Measurements from ENCODE around the gene LRRC1.

Gene LRRC1

DNA sequence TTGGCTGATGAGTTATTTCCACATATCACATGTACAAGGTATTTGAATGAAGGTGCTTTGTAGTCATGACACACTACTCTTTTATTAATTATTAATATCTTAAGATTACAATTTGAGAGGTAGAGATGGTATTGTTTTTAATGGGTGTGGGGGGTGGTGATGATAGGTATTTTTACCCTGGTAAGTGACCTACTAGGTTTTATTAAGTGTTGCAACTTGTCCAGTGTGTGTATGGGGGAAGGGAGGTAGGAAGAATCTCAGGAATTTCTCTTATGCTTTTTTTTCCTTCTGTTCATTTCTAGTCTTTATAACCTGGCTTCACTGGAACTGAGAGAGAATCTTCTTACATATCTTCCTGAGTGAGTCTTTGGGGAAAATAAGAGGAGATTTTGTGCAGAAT, 101.4 kb downstream of the LRRC1 start:
- DNase-seq: no peak

DNA sequence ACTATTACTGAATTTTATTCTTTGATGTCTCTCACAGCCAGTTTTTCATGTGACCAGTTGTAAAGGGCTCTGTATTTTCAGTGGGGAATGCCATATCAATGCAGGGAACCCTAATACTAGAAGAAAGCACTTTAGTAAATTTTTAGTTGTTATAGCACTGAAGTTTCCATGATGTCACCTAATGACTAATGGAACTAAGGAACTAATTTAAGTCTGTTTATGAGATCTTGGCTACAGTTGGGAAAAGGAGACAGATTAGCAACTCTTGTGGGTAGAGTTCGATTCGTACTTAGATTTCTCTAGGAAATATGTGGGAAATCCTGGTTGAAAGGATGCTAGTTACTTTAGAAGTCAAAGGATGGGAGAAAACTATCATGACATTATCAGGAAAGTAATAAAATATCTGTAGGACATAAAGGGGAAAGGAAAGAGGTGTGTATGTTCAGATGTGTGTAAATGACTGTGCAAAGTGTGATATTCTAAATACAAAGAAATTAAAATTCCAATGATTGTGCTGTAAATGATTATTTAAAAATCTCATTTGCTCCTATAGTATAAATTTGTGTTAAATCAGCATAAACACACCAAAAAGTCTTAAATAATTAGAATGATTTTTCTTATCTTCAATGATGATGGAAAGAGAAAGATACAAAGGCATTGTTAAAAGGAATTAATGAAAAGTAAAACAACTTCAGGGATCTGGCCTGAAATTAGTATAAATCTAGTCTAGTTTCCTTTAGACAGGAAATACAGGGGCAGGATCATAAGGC, 103.4 kb downstream of the LRRC1 start:
- DNase-seq: no peak

DNA sequence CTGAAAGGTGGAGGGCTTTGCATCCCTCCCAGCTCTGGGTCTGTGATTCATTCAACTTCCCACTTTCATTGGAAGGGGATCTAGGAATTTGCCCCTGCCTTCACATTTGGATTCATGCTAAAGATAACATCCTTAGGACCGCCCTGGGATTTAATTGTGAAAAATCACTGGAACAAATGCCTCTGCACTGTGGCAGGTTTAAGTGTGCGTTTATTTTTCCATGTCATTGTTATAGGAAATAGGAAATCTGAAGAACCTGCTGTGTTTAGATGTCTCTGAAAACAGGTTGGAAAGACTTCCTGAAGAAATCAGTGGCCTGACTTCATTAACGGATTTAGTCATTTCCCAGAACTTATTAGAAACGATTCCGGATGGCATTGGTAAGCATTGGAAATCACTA, 104.7 kb downstream of the LRRC1 start:
- DNase-seq: no peak

DNA sequence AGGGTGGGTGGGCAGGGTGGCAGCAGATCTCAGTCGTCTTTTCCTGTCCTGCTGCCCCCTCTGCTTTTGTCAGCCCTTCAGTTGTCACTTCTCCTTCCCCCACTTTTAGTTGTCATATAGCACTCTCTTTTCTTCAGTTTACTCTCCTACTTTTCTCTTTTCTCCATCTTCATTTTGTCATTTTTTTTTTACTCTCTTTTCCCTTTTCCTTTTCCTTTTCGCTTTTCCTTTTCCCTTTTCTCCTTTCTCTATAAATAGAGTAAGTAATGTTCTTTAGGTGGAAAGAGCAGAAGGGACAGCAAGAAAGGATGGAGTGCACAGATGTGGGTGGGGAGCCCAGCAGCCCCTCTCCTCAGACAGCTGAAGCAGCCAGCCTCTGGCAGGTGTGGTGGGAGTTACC, 108.6 kb downstream of the LRRC1 start:
- no peak for DNase-seq

DNA sequence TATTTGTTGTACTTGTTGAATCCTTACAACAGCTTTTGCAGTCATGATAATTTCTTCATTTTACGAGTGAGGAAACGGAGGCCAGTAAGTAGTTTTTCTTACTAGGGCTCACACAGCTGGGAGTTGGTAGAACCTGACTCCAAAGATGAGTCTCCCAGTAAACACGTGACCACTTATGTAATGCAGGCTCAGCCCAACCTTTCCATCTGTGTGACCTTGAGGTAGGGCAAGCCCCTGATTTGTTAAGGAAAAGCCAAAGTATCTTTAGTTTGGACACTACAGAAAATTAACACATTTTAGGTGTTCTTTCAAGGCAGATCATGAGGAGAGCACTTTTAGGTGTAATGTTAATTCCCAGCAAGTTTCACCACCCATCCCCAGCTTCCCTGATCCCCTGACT, 111.3 kb downstream of the LRRC1 start:
- no peak for DNase-seq

DNA sequence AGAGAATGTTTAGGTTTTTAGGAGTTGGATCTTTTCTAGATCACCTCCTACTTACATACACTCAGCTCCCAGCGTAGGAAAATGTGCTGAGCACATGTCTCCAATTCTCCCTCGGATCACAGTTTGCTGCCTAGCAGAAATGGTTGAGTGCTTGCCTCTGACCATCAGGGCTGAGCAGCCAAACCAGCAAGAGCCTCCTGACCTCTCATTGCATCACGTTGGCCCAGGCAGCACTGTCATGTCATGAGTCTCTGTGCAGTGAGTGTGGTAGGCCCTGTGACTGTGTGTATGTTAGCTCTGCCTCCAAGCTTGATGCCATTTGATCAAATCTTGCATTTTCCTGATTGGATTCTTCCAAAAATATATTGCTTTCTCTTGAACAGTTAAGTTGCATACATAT, 112.0 kb downstream of the LRRC1 start:
- no peak for DNase-seq

DNA sequence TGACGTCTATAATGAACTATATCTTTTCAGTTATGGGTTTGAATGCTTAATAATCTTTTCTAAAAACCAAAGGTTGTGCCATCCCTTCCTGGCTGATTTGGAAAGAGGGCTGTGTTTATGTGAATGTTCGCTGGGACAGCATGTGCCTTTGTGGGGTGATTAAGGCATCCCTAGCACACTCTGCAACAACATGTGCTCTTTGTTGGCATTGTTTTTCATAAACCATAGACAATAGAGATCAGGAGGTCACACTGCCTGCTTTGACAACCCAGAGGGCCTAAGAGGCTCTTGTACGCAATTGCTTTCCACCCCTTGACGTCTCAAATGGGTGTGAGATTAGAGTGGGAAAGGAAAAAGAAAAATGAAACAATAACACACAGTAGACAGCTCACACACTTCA, 116.0 kb downstream of the LRRC1 start:
- no peak for DNase-seq

DNA sequence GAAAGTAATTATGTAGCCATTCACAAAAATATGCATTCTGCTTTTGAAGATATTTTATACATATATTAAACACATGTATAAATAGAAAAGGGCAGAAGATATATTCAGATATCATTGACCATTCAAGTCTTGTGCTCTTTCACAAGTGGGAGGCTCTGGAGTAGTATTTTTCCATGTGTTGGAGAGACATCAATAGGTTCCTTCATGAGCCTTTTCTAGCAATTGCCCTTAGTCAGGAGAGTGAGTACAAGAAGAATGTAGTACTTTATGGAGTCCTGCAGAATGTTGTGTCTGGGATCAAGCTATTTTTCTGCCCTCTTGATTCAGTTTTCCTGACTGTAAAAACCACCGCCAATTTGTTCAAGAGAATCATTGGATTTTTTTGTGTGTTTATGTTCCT, 117.9 kb downstream of the LRRC1 start:
- DNase-seq: no peak

DNA sequence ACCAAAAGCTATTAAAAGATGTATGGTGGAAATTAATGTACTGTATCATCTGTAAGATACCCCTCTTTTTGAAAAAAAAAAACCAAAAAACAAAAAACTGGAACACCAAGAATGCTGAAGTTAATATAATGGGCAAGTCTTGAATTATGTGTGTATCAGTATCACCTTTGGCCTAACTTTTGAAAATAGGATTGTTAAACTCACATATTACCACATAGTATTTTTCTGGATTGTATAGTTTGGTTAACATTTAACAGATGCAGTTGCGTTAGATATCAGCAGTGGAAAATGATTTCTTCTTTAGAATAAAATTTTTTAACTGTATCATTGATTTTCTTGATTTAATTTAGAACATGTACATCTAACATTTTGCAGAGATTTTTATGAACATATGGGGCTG, 118.5 kb downstream of the LRRC1 start:
- no peak for DNase-seq

DNA sequence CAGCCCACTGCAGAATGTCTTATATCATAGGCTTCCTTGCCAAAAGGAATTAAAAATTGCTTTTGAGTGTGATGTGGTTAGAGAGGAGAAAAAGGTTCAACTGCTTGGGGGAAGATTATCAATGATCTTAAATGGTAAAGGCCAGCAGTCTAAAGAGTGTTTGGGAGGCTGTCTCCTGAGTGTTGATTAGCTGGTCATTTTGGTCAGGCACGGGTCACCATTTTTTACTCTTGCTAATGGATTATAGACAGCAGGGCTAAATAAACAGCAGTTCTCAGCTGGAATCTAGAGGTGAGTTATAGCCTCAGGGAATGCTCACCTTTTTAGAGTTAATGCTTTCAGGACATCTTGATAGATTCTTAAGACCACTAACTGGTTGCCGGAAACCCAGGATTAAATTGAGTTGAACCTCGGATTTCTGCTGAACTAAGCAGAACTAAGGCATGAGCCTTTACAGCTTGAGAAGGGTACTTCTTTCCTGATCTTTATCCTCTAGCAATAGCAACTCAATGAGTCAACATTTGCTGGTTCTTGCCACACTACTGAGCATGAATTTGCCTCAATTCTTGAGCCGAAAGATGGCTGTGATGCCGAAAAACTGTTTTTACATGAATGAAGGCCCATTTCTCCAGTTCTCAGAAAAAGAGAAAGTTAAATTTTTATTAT, 120.4 kb downstream of the LRRC1 start:
- DNase-seq: no peak

DNA sequence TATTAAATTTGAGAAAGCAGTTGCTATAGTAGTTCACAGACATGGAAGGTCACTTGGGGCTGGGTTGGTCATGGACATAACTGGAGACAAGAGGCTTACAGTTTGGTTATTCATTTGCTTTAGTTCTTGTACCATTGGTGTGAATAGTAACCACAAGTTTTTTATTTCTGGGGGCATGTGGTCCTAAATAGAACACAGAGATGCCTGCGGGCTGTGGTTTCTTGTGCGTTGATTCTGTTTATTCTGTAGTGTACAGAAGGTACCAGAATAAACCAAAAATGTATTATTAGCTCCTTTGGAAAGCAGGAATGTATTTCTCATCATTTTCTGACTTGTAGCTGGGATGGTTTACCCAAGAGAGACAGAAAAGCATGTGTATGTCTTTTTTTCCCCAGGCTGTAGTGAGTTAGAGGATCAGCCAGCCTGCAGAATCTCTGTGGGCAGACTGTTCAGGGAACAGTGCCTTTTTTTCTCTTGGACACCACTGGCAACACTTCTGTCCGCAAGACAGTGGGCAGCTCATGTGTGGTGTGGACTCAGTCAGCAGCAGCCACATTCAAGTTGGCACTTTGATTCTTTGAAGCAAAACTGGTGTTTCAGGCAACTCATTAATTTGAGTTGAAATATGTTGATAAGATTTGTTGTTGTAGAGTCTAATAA, 122.1 kb downstream of the LRRC1 start:
- DNase-seq: no peak

DNA sequence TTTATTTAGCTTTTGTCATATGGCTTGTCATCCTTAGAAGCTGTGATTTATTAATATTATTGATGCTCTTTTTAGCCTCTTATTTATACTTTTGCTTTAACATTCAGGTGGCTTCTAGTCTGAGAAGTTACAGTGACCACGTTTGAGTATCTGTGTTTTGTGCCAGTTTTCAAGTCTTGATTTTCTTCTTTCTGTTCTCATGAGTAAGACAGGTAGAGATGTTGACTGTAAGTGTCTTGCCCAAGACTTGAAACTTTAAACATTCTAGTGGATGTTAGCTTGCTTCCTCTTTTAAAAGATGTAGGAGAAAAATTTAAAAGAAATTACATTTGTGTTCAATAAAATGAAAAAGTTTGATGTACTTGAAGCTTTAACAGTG, 122.6 kb downstream of the LRRC1 start:
- DNase-seq: no peak

DNA sequence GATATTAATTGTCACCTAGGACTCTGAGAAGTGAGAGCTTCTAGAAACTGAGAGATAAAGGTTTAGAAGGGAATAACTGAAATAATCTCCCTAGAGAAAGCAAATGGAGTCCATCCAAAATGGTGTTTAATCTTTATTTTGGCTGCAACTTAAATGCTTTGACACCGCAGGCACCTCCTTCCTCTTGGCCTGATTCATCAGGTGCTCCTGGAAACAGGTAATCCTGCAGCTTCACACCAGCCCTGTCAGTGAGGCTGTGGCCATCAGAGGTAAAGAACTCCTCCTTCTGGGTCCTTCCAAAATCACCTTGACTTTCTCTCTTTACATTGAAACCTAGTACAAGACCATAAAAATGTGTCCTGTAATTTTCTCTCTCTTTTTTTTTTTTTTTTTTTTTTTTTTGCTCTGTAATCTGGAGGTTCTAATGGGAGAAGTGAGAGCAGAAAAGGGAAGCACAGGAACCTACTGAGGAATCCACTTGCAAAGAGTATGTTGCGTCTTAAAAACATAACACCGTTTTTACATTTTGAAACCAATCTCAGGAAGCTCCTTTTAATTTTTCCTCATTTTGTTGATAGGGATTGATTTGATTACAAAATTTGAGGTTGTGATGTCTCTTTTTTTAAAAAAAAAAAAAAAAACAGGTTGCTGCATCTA, 124.2 kb downstream of the LRRC1 start:
- no peak for DNase-seq

DNA sequence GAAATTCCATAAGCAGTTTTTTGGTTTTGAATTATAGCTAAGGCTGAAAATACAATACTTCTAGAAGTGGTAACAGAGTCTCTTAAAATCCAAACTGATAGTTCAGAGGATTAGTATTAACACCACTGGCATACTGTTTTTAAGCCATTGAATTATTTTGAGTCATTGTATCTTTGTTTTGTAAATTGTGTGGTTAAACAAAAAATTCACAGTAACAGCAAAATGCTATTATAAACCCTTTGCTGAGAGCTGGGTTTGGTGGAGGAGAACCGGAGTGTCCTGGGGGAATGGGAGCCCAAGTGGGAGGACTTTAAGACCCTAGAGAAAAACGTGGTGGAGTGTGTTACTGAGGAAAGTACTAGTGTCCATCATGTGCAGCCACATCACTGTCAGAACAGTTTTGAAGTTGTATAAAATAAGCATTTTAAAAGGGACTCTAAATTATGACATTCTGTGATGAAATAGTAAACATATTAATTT, 125.1 kb downstream of the LRRC1 start:
- DNase-seq: no peak

DNA sequence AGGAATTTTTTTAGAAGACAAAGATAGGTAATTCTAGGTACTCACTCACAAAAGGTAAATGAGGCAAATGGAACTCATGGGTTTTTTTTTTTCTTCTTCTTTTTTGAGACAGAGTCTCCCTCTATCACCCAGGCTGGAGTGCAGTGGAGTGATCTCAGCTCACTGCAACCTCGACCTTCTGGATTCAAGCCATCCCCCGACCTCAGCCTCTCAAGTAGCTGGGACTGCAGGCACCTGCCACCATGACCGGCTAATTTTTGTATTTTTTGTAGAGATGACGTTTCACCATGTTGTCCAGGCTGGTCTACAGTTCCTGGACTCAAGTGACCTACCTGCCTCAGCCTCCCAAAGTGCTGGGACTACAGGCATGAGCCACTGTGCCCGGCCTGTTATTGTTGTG, 126.1 kb downstream of the LRRC1 start:
- no peak for DNase-seq

DNA sequence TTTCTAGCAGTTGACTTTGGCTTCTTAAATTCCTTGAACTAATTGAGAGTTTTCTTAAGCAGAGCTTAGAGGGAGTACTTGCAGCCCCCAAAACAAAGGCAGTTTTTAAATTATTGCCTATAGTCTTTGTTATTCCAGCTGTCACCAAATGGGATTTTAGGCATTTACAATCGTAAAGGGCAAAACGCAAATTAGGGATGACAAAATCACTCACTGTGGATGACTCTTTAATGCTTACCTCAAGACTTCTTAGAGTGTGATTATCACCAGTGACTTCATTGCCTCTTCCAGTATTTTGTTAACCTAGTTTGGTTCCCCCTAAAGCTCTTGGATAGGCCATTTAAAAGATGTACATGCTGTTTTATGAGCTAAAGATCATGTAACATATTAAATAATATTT, 126.8 kb downstream of the LRRC1 start:
- DNase-seq: no peak

DNA sequence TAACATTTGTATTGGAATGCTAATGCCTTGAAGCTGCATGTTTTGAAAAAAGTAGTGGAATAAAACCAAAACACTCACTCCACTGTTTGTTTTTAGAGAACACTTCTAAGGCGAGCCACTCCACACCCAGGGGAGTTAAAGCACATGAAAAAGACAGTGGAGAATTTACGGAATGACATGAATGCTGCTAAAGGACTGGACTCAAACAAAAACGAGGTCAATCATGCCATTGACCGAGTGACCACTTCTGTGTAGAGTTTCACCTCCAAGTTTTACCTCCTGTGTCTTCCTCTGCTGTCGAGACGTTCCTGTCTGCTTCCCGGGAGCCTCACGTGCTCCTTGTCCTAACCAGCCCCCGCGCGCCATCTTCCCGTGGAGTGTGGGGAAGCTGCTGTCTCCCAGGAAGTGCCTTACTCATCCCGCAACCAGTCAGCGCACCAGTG, 127.8 kb downstream of the LRRC1 start:
- DNase-seq: no peak

DNA sequence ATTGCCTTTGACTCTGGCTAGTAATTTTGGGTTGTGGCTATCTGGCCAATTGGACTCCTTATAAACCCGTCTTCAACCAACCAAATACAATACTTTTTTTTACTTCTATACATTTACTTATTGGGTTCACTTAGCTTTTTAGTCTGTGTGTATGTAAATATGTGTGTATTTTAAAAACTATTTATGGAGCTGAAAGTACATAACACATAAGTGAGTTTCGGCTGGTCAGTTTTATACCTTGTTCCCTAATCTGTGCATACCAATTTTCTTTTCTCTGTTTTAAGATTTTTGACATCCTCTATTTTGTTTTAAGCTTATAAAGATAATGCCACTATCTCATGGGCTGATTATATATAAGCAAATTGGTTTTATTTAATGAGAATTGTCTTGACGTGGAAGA, 129.5 kb downstream of the LRRC1 start:
- no peak for DNase-seq

DNA sequence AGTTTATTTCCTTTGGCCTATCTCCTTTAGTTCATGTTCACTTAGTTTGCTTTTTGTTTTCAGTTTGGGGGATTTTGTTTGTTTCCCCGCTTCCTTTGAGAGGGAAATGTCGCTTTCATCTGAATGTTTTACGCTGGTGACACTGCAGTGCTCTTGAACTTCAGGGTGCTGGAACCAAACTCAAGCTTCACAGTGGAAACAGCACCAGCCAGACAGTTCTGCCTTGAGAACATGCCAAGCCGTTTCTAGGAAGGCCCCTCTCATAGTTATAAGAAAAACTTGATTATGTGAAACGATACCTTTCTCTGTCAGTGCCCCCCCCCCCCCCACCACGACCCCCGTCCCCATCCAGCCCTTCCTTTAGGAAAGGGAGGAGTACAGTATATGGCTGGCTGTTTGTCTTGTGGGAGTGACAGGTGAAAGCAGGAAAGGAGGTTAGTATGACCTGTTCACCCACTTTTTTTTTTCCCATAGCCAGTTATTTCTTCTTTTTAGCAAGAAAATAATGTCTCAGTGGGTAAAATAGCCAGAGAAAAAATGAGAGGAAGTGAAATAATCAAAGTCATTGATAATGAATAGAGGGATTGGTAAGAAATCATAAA, 130.1 kb downstream of the LRRC1 start:
- DNase-seq: no peak

DNA sequence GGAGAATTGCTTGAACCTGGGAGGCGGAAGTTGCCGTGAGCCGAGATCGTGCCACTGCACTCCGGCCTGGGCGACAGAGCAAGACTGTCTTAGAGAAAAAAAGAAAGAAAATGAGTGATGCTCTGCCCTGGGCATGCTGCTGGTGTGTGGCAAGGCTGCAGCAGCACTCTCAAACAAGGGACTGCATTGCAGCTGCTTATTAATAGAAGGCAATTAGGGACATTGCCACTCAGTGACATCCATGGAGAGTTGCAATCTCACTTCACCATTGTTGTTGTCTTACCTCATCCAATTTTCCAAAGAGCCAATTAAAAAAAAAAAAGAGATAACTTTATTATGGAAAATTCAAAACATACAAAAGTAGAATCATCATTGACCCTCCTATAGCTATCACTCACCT, 131.1 kb downstream of the LRRC1 start:
- no peak for DNase-seq

DNA sequence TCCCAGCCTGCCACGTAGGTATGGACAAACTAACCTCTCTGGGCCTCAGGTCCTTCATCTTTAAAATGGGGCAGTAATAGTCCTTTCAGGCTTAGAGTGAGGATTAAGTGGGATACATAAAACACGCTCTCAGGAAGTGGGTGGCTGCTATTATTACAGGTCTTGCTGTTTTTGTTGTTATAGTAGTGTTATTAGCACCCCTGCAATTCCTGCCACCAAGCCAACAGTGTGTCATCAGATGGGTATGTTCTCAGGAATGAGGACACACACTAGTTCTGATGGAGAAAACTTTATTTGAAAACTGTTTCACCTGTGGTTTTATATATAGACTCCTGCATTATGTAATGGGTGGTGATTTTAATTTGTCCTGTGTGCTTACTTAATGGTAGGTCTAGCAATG, 131.7 kb downstream of the LRRC1 start:
- no peak for DNase-seq

DNA sequence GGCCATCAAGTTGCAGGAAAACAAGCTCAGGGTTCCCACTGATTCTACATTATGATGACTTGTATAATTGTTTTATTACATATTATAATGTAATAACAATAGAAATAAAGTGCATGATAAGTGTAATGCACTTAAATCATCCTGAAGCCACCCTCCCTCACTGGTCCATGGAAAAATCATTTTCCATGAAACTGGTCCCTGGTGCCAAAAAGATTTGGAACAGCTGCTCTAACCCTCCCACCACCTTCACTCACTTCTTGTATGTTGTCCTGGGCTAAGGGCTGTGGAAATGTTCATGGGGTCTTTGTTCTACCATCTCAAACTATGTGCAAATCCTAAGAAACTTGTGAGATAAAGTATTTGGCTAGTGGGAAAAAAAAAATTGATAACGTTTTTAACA, 133.8 kb downstream of the LRRC1 start:
- DNase-seq: no peak
